VCaP (cell line): ENCODE results near the gene DSTYK.

Experiments used
- H3K27ac ChIP-seq: fragments of 450-650 bp; 2 replicates; pipeline ENCODE4 v1.5.1; 2017
- TF ChIP-seq, protein P1 (sequence below): fragments of 450-650 bp; conservative IDR thresholded peaks from 2 replicates; pipeline ENCODE4 v1.5.1; 2017; ENCODE audit warnings: mild to moderate bottlenecking, moderate library complexity

The DSTYK gene

DNA sequence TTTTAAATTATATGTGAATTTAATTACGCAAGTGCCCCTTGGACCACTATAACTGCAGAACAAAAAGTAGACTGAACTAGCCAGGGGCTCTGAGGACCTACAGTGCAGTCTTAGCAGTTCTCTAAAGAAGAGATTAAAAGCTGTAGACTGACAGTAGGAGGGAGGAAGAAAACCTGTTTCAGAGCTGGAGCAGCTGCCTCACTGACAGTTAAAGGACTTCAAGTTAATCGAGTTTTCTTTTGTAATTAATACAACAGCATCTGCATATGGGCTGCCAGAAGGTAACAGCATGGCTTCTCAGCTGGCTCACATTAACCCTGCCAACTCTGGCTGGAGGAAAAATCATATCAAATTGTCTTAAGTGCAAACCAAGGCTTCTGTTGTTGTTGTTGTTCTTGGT is 19.9 kb downstream of the DSTYK start:
- no peak overlapping the region for H3K27ac ChIP-seq
- TF ChIP-seq, protein P1, sequence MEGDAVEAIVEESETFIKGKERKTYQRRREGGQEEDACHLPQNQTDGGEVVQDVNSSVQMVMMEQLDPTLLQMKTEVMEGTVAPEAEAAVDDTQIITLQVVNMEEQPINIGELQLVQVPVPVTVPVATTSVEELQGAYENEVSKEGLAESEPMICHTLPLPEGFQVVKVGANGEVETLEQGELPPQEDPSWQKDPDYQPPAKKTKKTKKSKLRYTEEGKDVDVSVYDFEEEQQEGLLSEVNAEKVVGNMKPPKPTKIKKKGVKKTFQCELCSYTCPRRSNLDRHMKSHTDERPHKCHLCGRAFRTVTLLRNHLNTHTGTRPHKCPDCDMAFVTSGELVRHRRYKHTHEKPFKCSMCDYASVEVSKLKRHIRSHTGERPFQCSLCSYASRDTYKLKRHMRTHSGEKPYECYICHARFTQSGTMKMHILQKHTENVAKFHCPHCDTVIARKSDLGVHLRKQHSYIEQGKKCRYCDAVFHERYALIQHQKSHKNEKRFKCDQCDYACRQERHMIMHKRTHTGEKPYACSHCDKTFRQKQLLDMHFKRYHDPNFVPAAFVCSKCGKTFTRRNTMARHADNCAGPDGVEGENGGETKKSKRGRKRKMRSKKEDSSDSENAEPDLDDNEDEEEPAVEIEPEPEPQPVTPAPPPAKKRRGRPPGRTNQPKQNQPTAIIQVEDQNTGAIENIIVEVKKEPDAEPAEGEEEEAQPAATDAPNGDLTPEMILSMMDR = no peak

DNA sequence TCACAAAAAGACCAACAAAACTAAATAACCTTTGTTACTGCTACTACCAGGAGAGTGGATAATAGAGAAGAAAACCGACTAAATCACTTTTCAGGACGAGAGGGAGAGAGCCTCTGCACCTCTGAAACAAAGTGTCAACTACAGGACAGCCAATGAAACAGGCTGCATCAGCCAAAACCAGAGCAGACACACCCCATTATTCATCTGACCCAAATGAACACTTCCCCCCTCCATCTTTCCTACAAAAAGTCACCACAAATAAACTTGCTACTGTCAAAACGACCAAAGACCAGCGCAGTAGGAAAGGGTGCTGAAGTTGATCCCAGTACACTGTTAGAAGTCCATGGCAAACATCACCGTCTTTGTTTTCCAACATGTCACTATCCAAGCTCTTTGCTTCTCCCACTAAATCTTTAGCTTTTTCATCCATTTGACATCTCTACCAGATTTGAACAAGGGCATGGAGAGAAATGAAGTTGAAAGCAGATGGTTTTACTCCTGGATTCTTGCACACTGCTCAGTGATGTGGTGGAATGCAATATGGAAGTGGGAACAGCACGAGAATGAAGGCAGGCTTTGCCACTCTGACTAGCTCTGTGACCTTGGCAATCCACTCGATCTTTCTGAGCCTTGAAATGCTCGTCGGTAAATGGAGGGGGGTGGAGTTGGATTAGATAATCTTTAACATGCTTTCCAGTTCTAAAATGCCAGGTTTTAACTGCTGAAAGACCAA is 20.5 kb downstream of the DSTYK start:
- H3K27ac ChIP-seq = no peak overlapping the region
- TF ChIP-seq, protein P1 = no peak

DNA sequence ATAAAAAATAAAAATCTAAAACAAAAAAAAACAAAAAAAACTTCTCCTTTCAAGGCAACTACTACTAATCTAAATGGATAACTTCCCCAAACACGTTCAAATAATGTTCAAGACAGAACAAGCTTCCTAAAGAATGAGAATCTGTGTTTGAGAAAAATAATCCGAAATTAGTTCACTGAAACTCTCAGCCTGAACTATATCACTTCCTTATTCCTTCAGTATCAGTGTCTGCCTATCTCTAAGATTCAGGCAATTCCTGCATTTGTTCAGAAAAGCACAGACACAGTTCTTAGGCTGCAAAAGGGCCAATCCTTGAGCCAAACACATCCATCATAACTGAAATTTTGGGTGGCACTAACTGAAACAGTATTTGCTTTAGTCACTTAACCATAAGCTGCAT is 22.4 kb downstream of the DSTYK start:
- TF ChIP-seq, protein P1 = no peak
- H3K27ac ChIP-seq = no peak overlapping the region

DNA sequence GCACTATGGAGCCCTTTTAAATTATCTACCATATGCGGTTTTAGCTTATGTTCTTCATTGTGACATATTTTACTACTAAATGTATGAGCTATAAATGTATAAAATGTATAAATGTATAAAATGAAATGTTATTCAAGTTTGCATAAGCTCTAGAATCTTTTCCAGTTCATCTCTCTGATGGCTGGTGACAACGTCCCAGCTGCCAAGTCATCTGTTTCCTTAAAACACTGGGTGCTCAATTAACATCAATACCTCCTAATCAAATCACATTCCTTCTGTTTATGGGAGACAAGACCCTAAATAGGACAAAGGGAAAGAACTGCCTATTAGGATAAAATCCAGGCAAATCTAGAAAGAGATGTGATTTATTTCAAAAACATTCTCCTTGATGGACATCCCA is 22.9 kb downstream of the DSTYK start:
- no peak overlapping the region for H3K27ac ChIP-seq
- TF ChIP-seq, protein P1 = no peak

DNA sequence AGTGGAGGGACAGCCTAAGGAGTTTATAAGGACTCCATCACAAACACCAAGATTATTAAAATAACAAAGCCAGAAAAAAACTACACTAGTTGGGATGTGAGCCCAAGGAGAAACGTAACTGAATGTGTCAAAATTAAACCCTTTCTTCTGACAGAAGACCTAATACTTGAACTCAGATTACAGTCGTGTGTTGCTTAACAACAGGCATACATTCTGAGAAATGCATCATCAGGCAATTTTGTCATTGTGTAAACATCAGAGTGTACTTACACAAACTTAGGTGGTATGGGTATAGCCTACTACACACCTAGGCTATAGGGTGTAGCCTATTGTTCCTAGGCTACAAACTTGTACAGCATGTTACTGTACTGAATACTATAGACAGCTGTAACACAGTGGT is 23.4 kb downstream of the DSTYK start:
- no peak overlapping the region for H3K27ac ChIP-seq
- TF ChIP-seq, protein P1 = no peak

DNA sequence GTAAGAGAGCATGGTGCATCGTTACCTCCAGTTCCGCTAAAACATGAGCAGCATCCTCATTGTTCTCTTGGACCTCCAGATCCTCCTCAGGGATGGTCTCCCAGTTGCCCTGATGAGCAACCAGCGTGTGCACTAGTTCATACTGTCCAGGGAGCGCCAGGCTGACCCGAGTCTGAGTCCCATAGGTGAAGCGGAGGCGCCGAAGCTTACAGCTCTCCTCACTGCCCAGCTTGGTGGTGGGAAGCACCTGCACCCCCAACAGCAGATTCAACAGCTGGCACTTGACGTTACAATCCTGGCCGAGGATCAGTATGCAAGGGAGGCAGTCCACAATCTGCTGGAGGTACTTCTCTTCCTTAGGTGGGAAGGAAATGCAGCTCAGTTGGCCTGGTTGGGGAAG is 24.1 kb downstream of the DSTYK start:
- no peak overlapping the region for H3K27ac ChIP-seq
- TF ChIP-seq, protein P1 = no peak

DNA sequence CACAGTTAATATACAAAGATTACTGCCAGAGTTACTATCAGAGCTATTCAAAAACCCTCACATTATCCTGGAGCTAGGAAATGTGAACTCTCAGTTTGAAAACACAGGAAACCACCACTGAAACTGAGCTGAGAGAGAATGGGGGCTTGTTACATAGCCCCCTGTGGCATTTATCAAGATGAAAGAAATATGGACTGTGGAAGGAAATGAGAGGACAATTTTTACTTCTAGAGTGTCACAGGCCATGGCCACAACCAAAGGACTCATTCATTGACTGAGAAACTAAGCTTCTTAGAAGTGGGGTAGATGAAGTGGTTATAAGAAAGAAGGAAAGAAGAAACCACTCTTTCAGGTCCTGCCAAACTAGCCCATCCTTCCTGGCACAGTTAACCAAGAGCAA is 25.3 kb downstream of the DSTYK start:
- TF ChIP-seq, protein P1 = no peak
- H3K27ac ChIP-seq = no peak overlapping the region
